HG03439 (cell line): ENCODE measurements around the gene HNRNPCL1.
"Not testable (repeated sequence)": the region's sequence is repeated elsewhere in the genome, so short reads cannot be mapped to it uniquely, and the experiment has no call there.

Experiments
- ATAC-seq: cut with Tn5 transposase; IDR thresholded peaks from one replicate; pipeline ENCODE4 v1.9.1; 2021; ENCODE audit warnings: mild to moderate bottlenecking, moderate library complexity; ENCODE audit not compliant: unreplicated experiment

HNRNPCL1 gene

DNA sequence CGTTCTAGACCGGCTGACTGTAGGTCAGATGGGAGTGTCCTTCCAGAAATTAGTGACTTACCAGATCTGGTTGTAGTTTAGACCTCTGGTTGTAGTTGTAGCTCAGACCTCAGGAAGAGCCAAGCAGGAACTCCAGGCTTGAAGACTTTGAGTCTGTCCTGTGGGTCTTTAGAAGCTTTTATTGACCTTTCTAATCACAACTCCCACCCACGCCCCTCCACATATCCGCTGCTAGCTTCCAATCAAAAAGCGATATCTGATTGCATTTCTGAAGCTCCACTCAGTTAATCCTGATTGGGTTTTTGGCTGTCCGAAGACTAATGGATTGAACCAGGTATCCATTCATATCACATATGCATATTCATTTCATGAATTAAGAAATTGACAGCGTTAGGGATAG, at the start of gene HNRNPCL1:
Gene HNRNPCL1 (minus strand): TSS at position 101 of the 400 bp plus-strand sequence. CDS start 431 bp downstream, outside the sequence.
- not testable (repeated sequence) for ATAC-seq

DNA sequence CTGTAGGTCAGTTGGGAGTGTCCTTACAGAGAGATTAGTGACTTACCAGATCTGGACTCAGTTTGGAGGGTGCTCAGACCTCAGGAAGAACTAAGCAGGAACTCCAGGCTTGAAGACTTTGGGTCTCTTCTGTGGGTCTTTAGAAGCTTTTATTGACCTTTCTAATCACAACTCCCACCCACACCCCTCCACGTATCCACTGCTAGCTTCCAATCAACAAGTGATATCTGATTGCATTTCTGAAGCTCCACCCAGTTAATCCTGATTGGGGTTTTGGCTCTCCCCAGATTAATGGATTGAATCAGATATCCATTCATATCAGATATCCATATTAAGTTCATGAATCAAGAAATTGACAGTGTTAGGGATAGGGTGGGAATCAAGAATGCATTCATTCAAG, 49.6 kb upstream of the HNRNPCL1 start, which contains the start of gene PRAMEF10:
Gene PRAMEF10 (minus strand): TSS at position 101 of the 400 bp plus-strand sequence. CDS start 2,423 bp downstream, outside the sequence.
- ATAC-seq: not testable (repeated sequence)

DNA sequence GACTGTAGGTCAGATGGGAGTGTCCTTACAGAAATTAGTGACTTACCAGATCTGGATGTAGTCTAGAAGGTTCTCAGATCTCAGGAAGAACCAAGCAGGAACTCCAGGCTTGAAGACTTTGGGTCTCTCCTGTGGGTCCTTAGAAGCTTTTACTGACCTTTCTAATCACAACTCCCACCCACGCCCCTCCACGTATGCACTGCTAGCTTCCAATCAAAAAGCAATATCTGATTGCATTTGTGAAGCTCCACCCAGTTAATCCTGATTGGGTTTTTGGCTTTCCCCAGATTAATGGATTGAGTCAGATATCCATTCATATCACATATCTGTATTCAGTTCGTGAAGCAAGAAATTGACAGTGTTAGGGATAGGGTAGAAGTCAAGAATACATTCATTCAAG, 37.6 kb upstream of the HNRNPCL1 start, which contains the start of gene PRAMEF4:
Gene PRAMEF4 (minus strand): TSS at position 101 of the 400 bp plus-strand sequence. CDS start 2,807 bp downstream, outside the sequence.
- ATAC-seq: not testable (repeated sequence)

DNA sequence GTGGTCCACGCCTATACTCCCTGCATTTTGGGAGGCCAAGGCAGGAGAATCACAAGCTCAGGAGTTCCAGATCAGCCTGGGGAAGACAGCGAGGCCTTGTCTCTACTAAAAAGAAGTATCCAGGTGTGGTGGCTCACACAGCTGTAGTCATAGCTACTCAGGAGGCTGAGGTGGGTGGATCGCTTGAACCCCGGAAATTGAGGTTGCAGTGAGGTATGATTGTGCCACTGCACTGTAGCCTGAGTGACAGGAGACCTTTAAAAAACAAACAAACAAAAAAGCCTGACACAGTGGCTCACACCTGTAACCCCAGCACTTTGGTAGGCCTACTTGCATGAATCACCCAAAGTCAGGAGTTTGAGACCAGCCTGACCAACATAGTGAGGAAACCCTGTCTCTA, 29.9 kb upstream of the HNRNPCL1 start:
- ATAC-seq: not testable (repeated sequence)

DNA sequence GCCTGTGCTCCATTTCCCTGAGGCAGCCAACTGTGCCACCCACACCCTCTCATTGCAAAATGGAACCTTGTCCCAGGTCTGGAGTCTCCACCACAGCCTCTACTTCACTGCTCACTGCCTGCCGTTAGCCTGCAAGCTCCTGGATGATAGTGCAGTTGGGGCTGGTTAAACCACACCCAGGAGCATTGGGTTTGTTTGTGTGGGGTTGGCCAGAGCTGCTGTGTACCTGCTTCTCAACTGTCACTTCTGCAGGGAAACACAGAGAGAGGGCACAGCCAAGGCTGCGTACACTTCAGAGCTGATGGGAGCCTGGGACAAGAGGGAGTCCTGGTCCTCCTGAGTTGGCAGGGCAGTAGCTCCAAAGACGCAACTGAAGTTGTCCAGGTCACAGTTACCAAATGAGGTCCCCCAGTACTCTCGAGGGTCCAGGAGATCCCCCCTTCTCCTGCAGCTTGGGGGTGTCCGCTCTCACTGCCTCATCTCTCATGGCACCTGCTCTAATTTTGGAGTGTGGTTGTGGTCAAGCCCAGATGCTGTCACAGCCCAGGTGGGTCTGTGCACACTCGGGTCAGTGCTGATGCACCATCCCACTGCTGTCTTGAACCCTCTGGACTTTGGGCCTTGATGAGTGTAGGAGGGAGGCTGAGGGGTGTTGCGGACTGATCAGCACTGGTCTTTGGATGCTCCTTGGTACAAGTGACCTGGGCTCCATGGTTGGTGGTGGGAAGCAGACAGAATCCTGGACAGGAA, 14.8 kb upstream of the HNRNPCL1 start:
- ATAC-seq: not testable (repeated sequence)

DNA sequence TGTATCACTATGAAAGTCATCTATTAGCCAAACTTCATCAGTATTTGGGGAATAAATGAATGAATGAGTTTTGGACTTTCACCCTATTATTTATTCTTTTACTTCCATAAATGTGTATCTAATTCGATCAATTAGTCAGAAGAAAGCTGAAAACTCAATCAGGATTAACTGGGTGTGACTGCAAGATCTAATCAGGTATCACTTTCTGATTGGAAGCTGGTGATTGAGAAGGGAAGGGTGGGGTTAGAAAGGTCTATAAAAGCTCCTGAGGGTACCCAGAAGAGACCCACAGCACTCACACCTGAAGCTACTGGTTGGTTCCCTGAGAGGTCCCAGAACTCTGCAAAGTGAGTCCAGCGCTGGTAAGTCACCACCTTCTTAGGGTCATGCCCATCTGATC, 8.3 kb upstream of the HNRNPCL1 start, which contains the start of gene PRAMEF2:
Gene PRAMEF2 (plus strand): TSS at position 301 of the 400 bp plus-strand sequence. CDS start 1,924 bp downstream, outside the sequence.
- not testable (repeated sequence) for ATAC-seq

DNA sequence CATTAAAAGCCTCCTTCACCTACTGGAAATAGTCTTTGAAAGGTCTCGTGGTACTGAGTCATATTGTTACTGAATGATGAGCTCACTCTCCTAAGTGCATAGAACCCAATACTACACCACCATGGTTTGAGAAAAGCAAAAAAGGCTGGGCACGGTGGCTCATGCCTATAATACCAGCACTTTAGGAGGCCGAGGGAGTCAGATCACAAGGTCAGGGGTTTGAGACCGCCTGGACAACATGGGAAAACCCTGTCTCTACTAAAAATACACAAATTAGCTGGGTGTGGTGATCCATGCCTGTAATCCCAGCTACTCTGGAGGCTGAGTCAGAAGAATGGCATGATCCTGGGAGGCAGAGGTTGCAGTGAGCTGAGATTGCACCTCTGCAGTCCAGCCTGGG, 3.3 kb upstream of the HNRNPCL1 start:
- no peak for ATAC-seq

DNA sequence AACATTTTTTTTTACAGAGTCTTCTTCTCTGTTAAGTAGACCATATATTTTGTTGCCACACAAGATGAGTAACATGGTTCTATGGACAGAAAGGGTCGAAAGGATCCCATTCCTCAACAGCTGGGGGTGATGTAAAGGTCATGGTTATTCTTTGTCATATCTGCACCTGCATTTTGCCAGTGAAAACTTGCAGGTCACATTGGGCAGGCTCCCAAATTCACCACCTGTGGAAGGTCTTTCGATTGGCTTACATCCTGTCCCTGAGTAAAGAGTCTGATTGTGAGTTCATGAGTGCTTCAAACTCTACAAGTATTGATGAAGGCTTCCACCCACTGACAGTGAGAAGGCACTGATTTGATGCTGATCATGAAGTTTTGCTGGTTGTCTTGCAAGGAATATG, 15.3 kb downstream of the HNRNPCL1 start:
- not testable (repeated sequence) for ATAC-seq

DNA sequence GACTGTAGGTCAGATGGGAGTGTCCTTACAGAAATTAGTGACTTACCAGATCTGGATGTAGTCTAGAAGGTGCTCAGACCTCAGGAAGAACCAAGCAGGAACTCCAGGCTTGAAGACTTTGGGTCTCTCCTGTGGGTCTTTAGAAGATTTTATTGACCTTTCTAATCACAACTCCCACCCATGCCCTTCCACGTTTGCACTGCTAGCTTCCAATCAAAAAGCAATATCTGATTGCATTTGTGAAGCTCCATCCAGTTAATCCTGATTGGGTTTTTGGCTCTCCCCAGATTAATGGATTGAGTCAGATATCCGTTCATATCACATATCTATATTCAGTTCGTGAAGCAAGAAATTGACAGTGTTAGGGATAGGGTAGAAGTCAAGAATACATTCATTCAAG, 17.2 kb downstream of the HNRNPCL1 start, which contains the start of gene PRAMEF11:
Gene PRAMEF11 (minus strand): TSS at position 101 of the 400 bp plus-strand sequence. CDS start 2,621 bp downstream, outside the sequence.
- ATAC-seq: not testable (repeated sequence)

DNA sequence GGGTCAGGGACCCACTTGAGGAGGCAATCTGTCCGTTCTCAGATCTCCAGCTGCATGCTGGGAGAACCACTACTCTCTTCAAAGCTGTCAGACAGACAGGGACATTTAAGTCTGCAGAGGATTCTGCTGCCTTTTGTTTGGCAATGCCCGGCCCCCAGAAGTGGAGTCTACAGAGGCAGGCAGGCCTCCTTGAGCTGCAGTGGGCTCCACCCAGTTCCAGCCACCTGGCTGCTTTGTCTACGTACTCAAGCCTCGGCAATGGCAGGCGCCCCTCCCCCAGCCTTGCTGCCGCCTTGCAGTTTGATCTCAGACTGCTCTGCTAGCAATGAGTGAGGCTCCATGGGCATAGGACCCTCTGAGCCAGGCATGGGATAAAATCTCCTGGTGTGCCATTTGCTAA, 29.5 kb downstream of the HNRNPCL1 start:
- not testable (repeated sequence) for ATAC-seq

DNA sequence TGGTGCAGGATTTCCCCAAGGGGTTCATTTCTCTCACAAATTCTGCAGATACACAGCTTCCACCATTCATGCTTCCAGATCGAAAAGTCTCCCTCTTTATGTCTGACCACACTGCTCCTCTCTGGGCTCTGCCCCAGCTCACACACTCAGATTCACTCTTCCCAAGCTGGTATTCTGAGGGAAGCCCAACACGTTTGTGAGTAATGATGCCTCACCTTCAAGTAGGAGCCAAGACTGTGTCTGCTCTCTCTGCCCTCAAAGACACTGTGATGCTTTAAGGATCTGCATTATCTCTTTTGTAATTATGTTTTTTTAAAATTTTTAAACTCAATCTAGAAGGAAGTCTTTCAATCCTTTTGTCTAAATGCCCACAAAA, 37.1 kb downstream of the HNRNPCL1 start:
- no peak for ATAC-seq

DNA sequence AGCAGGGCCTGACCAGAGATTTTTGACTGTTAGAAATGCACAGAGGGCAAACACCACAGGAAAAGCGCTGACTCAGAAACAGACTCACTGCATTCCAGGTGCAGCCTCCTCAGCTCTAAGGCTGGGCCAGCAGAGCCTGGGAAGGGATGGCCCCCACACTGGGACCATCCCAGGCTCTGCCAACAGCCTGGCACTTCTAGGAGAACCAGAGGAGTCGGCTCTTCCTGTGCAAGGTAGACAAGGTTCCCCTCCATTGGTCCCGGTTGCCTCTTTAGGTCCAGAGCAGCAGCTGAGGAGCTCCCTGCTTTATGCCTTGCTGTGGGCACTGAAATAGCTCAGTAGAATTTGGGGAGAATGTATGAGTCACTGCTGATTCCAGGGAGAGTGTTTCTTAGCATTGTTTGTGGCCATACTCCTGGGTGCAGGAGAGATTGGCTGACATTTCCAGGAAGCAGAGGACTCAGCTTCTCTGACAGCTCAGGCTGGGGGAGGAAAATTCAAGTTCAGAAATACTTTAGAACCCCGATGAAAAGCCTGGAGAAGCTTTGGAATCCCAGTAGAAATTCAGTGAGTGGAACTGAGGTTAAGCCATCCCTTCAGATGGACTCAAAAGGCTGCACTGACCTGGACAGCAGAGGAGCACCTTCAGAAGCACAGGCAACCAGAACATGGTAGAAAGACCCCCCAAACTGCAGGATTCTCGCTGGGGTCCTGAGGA, 37.7 kb downstream of the HNRNPCL1 start:
- no peak for ATAC-seq

DNA sequence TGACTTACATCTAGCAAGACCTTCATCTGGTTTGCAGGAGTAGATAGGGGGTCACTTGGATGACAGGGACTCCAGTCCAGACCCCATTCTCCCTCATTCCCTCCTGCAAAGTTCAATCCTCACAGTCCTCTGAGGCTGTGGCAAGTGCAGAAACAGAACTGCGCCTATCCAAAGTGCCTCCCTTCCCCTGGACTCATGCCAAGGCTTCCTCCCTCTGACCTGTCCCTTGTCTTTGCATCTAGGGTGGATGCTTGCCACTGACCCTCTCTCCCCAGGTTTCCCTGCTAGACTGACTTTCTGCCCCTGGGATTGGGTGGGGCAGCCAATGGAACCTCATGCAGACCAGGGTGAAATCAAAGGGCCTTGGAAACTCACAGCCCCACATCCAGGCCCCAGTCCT, 38.6 kb downstream of the HNRNPCL1 start:
- ATAC-seq: no peak

DNA sequence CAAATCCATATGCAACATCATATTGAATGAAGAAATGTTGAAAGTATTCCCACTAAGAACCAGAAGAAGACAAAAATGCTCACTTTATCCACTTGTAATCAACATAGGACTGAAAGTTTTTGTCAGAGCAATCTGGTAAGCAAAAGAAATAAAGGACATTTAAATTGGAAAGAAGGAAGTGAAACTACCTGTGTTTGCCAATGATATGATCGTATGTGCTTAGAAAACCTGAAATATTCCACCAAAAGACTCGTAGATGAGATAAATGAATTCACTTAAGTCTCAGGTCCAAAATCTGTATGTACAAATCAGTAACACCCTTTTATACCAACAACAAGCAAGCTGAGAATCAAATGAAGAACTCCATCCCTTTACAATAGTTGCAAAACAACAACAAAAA, 48.8 kb downstream of the HNRNPCL1 start:
- no peak for ATAC-seq

DNA sequence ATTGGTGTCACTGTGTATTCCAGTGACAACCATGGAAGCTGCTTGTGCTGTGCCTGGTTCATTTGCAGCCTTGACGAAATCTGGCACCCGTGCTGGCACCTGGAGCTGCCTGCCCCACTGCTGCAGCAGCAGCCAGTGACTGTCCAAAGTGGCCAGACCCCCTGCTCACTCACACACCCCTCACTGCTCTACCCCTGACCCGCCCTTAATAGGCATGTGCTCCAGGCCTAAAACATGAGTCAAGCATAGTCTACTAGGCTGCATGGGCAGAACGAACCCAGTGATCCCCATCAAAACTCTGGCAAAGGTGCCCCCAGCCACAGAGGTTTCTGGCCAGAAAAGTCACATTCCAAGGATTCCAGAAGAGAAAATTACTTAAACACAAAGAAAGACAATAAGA, 49.6 kb downstream of the HNRNPCL1 start:
- ATAC-seq: no peak
